Fibroblast of lung (primary cell): ENCODE measurements around the gene DMAC2L.

Experiments used
- EZH2 ChIP-seq: IDR thresholded peaks from 2 replicates; pipeline ENCODE4 v1.5.1; 2012; ENCODE audit warnings: low read length, control low read depth, mild to moderate bottlenecking; ENCODE audit errors: missing control alignments
- TF ChIP-seq, protein P1 (sequence below), 2 donors: IDR thresholded peaks in 1 of 2; conservative IDR thresholded peaks in 1 of 2; 1 replicate in 1 of 2; 2 replicates in 1 of 2; pipeline ENCODE4 v1.5.1; 2011 to 2012; ENCODE audit warnings: low read length in 2 of 2, control low read depth in 1 of 2, inconsistent platforms in 1 of 2, low read depth in 1 of 2, mild to moderate bottlenecking in 1 of 2

GRCh38 chr14:50345846-50346422, 33.8 kb downstream of the DMAC2L start:
- TF ChIP-seq, protein P1, sequence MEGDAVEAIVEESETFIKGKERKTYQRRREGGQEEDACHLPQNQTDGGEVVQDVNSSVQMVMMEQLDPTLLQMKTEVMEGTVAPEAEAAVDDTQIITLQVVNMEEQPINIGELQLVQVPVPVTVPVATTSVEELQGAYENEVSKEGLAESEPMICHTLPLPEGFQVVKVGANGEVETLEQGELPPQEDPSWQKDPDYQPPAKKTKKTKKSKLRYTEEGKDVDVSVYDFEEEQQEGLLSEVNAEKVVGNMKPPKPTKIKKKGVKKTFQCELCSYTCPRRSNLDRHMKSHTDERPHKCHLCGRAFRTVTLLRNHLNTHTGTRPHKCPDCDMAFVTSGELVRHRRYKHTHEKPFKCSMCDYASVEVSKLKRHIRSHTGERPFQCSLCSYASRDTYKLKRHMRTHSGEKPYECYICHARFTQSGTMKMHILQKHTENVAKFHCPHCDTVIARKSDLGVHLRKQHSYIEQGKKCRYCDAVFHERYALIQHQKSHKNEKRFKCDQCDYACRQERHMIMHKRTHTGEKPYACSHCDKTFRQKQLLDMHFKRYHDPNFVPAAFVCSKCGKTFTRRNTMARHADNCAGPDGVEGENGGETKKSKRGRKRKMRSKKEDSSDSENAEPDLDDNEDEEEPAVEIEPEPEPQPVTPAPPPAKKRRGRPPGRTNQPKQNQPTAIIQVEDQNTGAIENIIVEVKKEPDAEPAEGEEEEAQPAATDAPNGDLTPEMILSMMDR (conservative IDR thresholded peaks at IDR 0.05 in 1 of 2, IDR thresholded peaks at IDR 0.05 in 1 of 2; ENCODE audit: low read depth in 1 of 2, low read length in 2 of 2) = no peak
- no peak for TF ChIP-seq EZH2
